SIG-M5 (cell line): ENCODE measurements around the gene MYL11.

Experiments
- DNase-seq: peaks from one replicate; lab custom pipeline; 2025; lab: John Stamatoyannopoulos, UW

MYL11 gene

GRCh38 chr16:30371248-30371816, 3.3 kb upstream of the MYL11 start:
- no peak for DNase-seq

GRCh38 chr16:30372038-30372712, 2.4 kb upstream of the MYL11 start:
- no peak for DNase-seq

- no peak for DNase-seq
These were observed 1.9 kb upstream of the MYL11 start for GRCh38 chr16:30372725-30373124.

GRCh38 chr16:30375864-30376263, 1.3 kb downstream of the MYL11 start:
- no peak for DNase-seq

- no peak for DNase-seq
These were observed 1.9 kb downstream of the MYL11 start for GRCh38 chr16:30376461-30376902.

GRCh38 chr16:30377050-30377811, 2.6 kb downstream of the MYL11 start:
- DNase-seq: no peak

GRCh38 chr16:30377812-30378235, 3.2 kb downstream of the MYL11 start:
- DNase-seq: no peak

- DNase-seq: peak; percentile 60
These were observed 3.9 kb downstream of the MYL11 start for GRCh38 chr16:30378236-30379157.

- DNase-seq: no peak
These were observed 4.7 kb downstream of the MYL11 start for GRCh38 chr16:30379158-30379783.

GRCh38 chr16:30380072-30380802, 5.6 kb downstream of the MYL11 start:
- DNase-seq: no peak

GRCh38 chr16:30380803-30381208, 6.2 kb downstream of the MYL11 start:
- no peak for DNase-seq

- DNase-seq: no peak
These were observed 6.9 kb downstream of the MYL11 start for GRCh38 chr16:30381291-30382041.

GRCh38 chr16:30382111-30382881, 7.7 kb downstream of the MYL11 start, which contains the start of gene SEPTIN1:
TSS of gene SEPTIN1 (minus strand) at chr16:30382561. CDS start at chr16:30382542, 19 bp downstream.
- DNase-seq: no peak

- DNase-seq: no peak
These were observed 8.9 kb downstream of the MYL11 start for GRCh38 chr16:30383521-30383920.

GRCh38 chr16:30394592-30395154, 20.1 kb downstream of the MYL11 start:
- DNase-seq: no peak

- no peak for DNase-seq
These were observed 20.8 kb downstream of the MYL11 start, which contains the start of gene ZNF48 for GRCh38 chr16:30395155-30395991. TSS of gene ZNF48 (plus strand) at chr16:30395420. CDS start at chr16:30395795, 375 bp downstream.

- DNase-seq: no peak
These were observed 21.5 kb downstream of the MYL11 start for GRCh38 chr16:30395992-30396585.
